ENCODE data around the gene NUMBL.

The NUMBL gene

DNA sequence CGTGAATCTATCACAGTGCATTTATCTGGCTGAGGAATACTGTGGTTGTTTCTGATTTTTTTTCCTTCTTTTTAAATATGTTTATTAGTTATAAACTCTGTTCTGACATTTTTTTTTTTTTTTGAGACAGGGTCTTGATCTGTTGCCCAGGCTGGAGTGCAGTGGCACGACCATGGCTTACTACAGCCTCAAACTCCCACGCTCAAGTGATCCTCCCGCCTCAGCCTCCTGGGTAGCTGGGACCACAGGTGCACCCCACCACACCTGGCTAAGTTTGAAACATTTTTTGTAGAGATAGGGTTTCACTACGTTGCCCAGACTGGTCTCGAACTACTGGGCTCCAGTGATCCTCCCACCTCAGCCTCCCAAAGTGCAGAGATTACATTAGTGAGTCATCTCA, 6.6 kb upstream of the NUMBL start:
- in situ Hi-C loops (cut with MboI; ENCODE audit: low pct_unique_long_range_greater_than_20kb, low sequenced_read_pairs, unreplicated experiment), result no loop called here

GRCh38 chr19:40695881-40696280, 5.4 kb upstream of the NUMBL start:
- TF ChIP-seq CTCF (IDR thresholded peaks at IDR 0.05; ENCODE audit: extremely low read depth, insufficient read depth, missing control alignments), result no peak
- DNase-seq (ENCODE audit: low spot score), result no peak
- in situ Hi-C loops (cut with MboI; ENCODE audit: low pct_unique_long_range_greater_than_20kb, low sequenced_read_pairs, unreplicated experiment), result no loop called here

More for the DNA sequence above, 6.6 kb upstream of the NUMBL start:
- no peak for TF ChIP-seq CTCF (IDR thresholded peaks at IDR 0.05; ENCODE audit: extremely low read depth, insufficient read depth, missing control alignments)
- DNase-seq (ENCODE audit: low spot score), result no peak

DNA sequence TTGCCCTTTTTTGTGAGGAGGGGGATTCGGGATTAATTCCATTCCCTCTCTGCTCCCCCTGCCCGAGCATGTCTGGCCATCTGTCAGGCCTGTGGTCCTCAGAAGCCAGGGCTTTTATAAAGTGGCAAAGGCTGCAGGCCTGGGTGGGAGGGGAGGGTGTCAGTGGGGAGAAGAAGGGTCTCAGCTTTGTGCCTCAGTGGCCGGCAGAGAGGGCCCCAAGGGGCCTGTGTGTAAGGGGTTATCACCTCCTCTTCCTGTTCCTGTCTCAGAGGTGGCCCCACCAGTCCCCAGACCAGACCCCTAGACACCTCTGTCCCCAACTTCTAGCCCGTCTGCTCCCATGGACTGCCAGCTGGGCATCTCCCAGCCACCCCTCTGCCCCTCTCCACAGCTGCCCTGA, 3.4 kb upstream of the NUMBL start:
- TF ChIP-seq CTCF (IDR thresholded peaks at IDR 0.05; ENCODE audit: extremely low read depth, insufficient read depth, missing control alignments), result no peak
- no peak for DNase-seq (ENCODE audit: low spot score)
- in situ Hi-C loops (cut with MboI; ENCODE audit: low pct_unique_long_range_greater_than_20kb, low sequenced_read_pairs, unreplicated experiment), result no loop called here

GRCh38 chr19:40693150-40693788, 2.8 kb upstream of the NUMBL start:
- in situ Hi-C loops (cut with MboI; ENCODE audit: low pct_unique_long_range_greater_than_20kb, low sequenced_read_pairs, unreplicated experiment), result no loop called here
- DNase-seq (ENCODE audit: low spot score), result no peak
- no peak for TF ChIP-seq CTCF (IDR thresholded peaks at IDR 0.05; ENCODE audit: extremely low read depth, insufficient read depth, missing control alignments)

DNA sequence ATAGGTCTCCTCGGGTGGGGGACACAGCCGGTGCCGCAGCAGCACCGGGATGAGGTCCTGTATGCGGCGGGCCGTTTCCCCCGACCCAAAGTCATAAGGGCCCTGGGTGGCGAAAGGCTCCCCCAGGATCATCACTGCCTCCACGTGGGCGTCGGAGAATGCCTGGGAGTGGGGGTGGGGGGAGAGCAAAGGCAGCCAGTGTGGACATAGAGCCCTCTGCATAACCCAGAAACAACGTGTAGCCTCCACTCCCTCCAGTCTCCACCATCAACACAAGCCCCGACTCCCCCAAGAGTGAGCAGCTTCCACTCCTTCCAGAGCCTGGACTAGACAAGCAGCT, 1.7 kb upstream of the NUMBL start:
- no peak for TF ChIP-seq CTCF (IDR thresholded peaks at IDR 0.05; ENCODE audit: extremely low read depth, insufficient read depth, missing control alignments)
- in situ Hi-C loops (cut with MboI; ENCODE audit: low pct_unique_long_range_greater_than_20kb, low sequenced_read_pairs, unreplicated experiment), result no loop called here
- no peak for DNase-seq (ENCODE audit: low spot score)

- TF ChIP-seq CTCF (IDR thresholded peaks at IDR 0.05; ENCODE audit: extremely low read depth, insufficient read depth, missing control alignments), result no peak
- in situ Hi-C loops (cut with MboI; ENCODE audit: low pct_unique_long_range_greater_than_20kb, low sequenced_read_pairs, unreplicated experiment), result no loop called here
- DNase-seq (ENCODE audit: low spot score), result peak; percentile 54
Measured at GRCh38 chr19:40691421-40692211, 1.2 kb upstream of the NUMBL start.

Measured in GM13977 (cell line).